Pons (tissue), 1 donor: ENCODE measurements around the gene ZC3H15.
"Not testable (repeated sequence)": the region's sequence is repeated elsewhere in the genome, so short reads cannot be mapped to it uniquely, and the experiment has no call there.

Experiments
- DNase-seq: peaks from one replicate; pipeline ENCODE4 v3.0.0-alpha.2; 2016; ENCODE audit warnings: low spot score

Gene ZC3H15

DNA sequence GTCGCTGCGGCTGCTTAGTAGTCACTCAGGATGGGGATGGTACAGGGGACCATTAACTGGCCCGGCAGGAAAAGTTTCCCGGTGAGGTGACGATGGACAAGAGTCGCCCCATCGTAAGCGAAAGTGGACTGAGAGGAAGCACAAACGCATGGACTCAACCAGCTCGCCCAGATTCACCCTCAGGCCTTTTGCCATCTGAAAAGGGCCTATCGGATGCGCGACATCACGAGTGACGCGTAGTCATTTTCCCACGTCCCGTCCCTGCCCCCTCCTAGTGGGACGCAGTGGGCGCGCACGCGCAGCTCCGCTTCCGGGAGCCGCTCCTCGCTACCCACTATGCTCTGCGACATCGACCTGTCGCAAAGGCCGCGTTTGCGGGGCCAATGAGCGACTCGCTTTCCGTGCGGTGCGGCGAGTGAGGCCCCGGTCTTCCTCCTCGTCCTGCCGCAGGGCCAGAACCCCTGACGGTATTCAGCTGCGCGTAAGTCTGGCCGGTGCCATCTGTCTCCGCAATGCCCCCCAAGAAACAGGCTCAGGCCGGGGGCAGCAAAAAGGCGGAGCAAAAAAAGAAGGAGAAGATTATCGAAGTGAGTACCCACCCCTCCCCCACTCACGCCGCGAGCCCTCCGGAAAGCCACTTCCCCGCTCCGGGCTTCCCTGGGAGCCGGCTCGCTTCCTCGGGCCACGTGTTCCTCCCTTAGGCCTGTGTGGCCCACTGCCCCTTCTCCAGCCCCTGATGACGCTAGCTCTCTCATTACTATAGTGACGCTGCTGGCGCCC is at the start of gene ZC3H15:
Gene ZC3H15, plus strand, starts transcription at position 390 of the 780 bp plus-strand sequence. Its CDS starts 123 bp downstream, at position 513.
- DNase-seq, result peak; percentile 97

DNA sequence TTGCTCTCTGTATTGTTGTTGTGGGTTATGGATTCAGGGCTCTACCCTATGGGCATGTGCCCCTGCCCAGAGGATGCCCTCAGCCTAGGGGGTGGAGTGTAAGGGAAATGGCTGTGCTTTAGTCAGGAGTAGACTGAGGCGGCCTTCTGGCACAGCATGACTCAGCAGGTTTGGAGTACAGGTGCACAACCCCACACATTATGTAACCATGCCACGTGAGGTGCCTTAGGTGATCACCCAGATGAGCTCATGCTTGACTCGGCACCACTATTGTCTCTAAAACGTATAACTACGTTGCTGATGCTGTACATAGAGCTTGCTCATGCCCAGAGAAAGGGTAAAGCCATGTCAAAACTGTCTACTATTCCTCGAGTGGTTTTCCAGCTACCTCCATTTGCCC is 48.3 kb upstream of the ZC3H15 start:
- no peak for DNase-seq

DNA sequence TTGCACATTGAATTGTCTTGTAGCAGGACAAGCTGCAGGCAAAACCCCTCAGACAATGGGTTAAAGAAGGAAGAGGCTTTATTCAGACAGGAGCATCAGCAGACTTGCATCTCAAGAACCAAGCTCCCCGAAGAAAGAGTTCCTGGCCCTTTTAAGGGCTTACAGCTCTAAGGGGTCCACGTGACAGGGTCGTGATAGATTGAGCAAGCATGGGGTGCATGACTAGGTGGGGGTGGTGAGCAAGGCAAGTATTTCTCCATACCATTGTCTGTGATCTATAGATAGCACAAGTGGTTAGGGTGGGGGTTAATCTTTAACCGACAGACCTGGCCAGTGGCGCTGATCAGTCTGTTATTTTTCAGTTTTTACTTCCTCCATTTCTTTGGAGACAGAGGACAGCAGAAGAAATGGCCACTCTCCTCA is 46.4 kb upstream of the ZC3H15 start:
- DNase-seq, result not testable (repeated sequence)

DNA sequence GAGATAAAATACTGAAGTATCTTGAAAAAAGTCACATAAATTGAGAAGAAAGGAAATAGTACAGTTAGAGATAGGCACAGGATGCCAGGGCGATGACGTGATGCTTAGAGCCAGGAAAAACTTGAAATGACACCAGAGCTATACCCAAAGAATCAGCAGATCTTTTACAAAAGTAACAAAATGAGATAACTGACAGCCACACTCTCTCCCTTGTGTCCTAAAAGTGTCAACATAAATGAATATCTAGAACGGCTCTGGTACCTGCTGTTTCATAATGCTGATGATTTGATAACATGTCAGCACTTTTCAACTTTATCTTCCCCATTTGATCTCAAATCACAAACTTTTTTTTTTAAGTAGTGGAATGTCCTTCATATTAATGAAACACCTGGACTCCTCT is 45.6 kb upstream of the ZC3H15 start:
- no peak for DNase-seq

DNA sequence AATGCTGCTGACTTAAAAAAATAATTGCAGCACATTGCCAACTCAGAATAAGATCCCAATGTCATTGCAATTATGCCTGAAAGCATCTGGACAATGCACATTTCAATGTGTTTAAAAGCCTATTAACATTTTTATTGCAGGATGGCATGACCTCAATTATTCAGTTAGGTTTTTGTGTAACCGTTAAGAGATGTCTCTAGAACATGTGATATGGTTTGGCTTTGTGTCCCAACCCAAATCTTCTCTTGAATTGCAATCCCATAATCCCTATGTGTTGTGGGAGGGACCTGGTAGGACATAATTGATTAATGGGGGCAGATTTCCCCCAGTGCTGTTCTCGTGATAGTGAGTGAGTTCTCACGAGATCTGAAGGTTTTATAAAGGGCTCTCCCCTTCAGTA is 43.2 kb upstream of the ZC3H15 start:
- no peak for DNase-seq

DNA sequence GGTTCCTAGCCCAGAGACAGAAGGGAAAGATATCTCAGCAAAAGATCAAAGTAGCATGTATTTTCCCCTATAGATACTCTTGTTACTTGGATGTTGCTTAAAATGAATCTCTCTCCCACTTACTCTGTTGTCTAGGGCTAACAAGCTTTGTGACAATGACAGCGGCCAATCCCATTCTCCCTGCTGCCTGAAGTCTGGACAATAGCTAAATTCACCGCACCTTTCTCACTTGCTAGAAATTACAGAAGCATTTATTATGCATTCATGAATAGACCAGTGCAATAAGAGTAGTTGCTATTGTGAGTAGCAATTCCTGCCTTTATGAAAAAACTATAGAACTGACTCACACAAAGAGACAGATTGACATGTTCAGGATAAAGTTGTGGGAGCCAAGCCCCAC is 42.2 kb upstream of the ZC3H15 start:
- no peak for DNase-seq

DNA sequence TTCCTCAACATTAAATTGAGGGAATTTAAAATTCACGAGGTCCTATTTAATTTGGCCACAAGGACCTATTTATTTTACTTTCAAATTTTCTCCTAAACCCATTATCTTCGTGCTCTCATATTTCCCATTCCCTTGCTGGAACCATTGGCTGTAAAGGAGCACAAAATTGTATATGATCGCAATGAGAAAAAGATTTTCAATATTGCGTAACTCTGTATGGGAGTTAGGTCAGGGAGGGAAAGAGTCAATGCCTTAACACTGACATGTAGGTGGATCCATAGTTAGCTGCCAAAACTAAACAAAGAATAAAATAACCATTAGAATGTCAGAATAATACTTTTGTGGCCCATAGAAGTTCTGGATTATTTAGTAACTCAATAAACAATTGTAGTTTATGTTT is 40.6 kb upstream of the ZC3H15 start:
- no peak for DNase-seq

DNA sequence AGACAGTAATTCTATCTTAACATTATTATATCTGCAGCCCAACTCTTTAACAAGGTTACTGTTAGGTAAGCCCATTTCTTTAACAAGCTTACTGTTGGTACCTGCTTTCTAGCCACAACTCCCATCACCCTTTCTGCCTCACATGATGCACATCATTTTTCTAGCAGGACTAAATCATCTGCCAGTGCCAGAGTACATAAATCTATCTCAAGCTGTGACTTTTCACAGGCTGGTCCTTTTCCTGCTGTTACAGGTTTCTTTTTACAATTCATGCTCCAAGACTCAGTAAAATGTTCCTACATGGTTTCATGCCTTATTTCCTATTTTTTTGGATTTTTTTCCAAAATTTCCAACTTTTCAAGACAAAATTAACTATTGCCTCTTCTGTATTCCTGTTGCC is 30.4 kb upstream of the ZC3H15 start:
- DNase-seq, result no peak

DNA sequence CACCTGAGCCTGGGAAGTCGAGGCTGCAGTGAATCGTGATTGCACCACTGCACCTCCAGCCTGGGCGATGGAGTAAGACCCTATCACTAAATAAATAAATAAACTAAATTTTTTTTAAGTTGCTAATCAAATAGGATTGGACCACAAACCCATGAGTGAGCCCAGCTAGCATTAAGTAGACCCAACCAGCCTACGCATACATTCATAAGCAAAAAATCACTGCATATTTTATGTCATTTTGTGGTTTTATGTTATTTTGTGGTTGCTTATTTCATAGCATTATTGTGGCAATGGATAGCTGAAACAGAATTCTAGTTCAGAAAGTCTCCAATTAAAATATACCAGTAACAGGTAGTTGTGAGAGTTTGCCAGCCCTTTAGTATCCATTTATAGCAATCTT is 29.1 kb upstream of the ZC3H15 start:
- no peak for DNase-seq

DNA sequence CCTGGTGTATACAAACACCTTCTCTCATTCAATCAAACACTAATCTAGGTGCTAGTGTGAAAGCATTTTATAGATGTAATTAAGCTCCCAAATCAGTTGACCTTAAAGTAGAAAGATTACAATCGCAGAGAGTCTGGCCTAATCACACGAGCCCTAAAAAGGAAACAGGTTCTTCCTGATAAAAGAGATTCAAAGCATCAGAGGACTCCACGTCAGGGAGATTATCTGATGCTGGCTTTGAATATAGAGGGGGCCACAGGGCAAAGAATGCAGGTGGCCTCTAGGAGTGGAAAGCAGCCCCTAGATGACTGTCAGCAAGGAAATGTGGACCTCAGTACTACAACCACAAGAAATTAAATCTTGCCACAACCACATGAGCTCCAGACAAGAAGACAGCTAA is 28.2 kb upstream of the ZC3H15 start:
- DNase-seq, result no peak

DNA sequence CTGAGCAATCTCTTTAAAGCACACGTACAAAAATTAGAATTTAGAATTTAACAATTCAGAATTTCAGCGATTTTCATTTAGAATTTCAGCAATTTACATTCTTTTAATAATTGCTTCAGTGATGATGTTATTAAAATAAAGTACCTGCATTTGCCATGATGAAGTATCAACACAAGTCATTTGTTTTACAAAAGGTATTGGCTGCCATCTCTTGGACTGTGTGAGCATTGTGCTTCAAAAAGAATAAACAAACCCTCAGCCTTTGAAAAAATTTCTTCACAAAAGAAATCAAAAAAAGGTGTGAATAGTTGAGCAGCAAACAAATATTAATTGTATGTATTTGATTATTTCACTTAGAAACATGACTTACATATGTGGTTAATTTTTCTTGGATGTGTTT is 27.1 kb upstream of the ZC3H15 start:
- DNase-seq, result peak; percentile 37

DNA sequence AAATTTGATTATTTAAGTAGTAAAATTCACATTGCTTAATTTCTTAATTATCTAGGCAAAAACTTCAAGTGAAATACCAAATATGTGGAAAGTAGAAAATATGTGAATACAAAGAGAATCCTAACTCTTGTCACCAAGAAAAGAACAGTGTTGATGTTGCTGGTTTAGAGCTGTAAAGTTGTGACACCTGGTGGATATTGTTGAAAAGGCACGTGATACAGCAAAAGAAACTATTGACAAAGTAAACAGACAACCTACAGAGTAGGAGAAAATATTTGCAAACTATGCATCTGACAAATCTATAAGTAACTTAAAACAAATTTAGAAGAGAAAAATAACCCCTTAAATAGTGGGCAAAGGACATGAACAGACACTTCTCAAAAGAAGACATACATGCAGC is 25.6 kb upstream of the ZC3H15 start:
- DNase-seq, result no peak

DNA sequence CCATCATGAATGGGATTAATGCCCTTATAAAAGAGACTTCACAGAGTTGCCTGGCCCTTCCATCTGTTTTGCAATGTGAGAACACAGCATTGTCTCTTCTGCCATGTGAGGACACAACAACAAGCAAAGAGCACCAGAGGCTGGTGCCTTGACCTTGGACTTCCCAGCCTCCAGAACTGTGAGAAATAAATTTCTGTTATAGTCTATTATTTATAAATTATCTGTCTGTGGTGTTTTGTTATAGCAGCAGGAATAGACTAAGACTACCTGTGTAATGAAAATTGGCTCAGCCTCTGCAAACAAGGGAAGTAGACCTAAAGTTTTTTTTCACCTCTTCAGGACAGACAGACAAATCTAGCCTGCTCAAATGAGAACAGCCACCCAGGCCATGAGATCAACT is 19.3 kb upstream of the ZC3H15 start:
- no peak for DNase-seq

DNA sequence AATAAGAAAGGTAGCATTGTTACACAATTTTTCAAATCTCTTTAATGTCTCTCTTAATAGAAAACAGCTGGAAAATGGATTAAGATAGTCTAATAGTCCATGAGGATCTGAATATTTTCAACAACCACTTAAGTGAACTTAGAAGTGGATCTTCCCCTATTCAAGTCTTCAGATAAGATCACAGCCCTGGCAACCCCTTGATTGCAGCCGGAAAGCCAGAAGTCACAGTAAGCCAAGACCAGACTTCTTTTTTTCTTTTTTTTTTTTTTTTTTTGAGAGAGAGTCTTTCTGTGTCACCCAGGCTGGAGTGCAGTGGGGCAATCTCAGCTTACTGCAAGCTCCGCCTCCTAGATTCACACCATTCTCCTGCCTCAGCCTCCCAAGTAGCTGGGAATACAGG is 18.6 kb upstream of the ZC3H15 start:
- no peak for DNase-seq

DNA sequence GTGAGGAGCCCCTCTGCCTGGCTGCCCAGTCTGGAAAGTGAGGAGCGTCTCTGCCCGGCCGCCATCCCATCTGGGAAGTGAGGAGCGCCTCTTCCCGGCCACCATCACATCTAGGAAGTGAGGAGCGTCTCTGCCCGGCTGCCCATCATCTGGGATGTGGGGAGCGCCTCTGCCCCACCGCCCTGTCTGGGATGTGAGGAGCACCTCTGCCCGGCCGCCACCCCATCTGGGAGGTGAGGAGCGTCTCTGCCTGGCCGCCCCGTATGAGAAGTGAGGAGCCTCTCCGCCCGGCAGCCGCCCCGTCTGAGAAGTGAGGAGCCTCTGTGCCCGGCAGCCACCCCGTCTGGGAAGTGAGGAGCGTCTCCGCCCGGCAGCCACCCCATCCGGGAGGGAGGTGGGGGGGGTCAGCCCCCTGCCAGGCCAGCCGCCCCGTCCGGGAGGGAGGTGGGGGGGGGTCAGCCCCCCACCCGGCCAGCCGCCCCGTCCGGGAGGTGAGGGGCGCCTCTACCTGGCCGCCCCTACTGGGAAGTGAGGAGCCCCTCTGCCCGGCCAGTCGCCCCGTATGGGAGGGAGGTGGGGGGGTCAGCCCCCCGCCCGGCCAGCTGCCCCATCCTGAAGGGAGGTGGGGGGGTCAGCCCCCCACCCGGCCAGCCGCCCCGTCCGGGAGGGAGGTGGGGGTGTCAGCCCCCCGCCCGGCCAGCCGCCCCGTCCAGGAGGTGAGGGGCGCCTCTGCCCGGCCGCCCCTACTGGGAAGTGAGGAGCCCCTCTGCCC is 13.2 kb upstream of the ZC3H15 start:
- DNase-seq, result not testable (repeated sequence)

DNA sequence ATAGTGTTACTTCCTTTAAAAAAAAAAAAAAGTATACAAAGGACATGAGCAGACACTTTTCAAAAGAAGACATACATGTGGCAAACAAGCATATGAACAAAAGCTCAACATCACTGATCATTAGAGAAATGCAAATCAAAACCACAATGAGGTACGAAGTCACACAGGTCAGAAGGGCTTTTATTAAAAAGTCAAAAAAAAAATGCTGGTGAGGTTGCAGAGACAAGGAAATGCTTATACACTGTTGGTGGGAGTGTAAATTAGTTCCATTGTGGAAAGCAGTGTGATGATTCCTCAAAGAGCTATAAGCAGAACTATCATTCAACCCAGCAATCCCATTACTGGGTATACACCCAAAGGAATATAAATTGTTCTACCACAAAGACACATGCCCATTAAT is 11.8 kb upstream of the ZC3H15 start:
- DNase-seq, result not testable (repeated sequence)

DNA sequence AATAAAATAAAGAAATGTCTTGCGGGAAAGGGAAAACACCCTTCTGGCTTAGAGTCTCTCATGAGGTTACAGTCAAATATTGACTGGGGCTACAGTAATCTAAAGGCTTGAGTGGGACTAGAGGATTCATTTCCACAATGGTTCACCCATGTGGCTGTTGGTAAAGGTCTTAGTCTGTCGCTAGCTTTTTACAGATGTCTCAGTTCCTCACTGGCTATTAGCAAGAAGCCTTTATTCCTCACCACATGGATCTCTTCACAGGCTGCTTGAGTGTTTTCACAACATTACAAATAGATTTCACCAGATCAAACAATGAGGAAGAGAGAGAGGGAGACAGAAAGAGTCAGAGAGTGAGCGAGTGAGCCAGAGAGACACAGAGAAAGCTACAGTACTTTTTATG is 8.3 kb upstream of the ZC3H15 start:
- no peak for DNase-seq

DNA sequence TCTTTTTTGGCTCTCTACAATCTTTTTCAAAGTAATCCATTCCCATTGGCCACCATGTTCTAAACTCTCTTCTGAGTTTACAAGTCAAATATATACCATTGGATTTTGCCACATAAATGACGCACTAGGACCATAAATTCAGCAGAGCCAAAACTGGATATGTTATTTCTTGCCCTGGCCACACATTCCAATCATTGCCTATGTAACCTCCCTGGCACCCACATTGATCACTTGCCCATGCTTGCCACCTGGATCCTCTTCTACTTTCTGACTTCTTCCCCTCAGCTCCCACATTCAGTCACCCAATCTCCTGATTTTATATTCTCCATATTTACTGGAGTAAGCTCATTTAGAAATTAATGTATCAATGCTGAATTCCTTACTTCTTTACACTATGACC is 5.1 kb upstream of the ZC3H15 start:
- no peak for DNase-seq

DNA sequence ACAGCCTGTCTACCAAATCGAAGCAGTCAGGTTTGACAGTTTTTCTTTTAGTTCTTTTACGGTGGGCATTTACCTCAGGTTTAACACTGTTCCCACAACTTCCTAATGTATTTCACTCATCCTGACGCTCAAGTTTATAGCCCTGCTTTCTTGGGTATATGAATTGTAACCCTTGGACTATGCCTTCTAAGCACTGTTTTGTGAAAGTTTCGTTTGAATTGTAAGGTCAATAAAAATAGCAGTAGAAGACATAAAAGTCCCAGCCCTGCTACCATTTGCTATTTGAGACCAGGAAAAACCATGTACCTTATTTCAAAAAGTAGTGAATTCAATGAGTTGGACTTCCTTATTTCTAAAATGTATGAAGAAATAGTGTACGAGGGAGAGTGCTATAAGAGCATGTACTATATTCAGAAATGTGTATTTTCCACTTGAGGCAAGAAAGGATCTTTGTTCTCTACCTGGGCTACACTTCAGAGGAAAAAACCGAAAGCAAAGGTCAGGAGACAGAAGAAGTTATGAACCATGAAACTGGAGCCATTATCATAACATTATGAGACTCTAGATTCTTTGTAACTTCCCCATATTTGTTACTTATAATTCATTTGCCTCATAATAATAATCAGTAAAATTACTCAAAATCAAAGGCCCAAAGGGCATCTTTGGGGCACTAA is 1.9 kb upstream of the ZC3H15 start:
- no peak for DNase-seq

DNA sequence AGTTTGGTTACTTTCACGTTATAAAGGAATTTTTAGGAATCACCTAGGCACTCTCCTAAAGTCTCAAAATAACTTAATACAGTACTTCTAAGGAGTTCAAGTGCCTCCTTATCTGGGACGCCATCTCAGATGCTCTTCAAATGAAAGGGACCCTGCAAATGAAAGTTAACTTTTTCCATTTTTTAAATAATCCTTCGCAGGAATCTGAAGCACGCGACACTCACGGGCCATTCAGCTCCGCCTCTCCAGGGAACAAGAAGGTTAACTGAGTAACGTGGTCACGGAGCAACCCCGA is 537 bp upstream of the ZC3H15 start:
- DNase-seq, result no peak

DNA sequence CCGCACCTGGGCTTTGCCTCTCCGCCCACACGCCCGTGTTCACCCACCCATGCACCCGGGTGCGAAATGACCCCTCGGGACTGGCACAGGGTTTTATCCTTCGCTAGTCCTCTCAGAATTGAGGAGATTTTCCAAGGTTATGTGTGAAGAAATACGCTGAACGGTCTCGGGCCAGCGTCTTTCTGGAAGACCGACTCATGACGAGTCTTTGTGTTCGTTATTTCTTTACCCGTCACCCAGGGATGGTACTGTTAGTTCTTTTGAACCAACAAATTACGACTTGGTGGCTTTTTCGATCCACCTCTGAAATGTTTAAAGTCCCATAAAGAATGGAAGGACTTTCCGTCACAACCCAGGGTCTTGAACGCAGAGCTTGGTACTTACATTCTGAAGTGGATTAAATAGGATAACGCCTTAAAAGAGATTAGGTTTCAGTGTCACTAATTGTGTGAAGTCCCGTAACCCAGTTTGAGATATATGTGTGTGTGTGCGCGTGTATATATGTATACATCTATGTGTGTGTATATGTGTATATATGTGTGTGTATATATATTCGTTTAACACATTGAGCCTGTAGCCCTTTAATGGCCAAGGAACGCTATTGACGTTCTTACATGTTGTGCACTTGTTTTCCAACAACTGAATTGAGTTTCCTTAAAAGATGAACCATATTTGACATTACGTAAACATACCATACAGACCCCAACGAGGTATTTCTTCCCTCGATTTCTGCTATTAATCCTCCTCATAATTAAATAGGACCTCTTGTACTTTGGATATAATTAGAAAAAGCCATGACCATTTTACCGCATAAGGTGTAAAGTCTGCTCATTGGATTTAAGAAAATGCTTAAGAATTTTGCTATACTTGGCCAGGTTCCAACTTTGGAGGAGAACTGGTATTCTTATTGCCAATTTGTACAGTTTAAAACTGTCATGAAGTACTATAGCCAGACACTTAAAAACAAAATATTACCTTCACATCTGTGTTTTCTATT is 889 bp downstream of the ZC3H15 start:
- DNase-seq, result peak; percentile 33

DNA sequence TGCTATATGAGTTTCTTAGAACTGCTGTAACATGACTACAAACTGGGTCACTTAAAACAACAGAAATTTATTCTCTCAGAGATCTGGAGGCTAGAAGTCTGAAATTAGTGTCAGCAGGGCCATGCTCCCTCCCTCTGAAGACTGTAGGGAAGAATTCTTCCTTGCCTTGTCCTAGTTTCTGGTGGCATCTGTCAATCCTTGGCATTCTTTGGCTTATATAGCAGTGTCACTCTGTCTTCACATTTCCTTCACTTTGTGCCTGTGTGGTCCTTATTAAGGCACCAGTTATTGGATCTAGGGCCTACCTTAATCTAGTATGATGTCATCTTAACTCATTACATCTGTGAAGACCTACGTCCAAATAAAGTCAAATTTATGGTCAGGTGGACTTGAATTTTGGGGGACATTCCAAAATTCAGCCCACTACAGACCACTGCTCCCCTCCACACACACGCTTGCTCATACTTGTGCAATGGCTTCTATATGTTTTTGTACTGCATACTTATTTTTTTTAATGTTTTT is 7.6 kb downstream of the ZC3H15 start:
- no peak for DNase-seq
